Activated CD4-positive, CD25-positive, alpha-beta regulatory T cell treated with anti-CD3 and anti-CD28 coated beads, Interleukin-2, amount 50 U/mL, for 16 hours (primary cell): ENCODE measurements around the gene EFCAB5.
"Not testable (repeated sequence)": the region's sequence is repeated elsewhere in the genome, so short reads cannot be mapped to it uniquely, and the experiment has no call there.

Experiments
- DNase-seq: peaks from one replicate; pipeline ENCODE4 v3.0.0-alpha.2; 2020; ENCODE audit warnings: low read depth, low spot score

The EFCAB5 gene

DNA sequence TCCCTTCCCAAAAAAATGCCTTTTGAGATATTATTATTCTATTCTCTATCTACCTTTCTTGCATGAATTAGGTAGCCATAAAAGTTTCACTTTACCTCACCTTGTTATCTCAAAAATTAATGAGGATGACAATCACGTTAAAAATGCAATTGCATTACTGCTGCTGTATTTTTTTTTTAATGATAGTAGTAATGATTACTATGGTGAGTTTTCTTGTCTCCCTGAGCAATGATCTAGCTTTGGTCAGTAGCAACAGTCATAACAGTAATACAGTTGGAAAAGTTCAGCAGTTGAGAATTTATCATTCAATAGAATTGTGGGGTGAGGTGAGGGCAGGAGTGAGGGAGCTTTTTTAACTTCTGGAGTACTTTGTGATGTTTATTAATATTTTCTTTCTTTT is at the start of gene EFCAB5:
Gene EFCAB5, plus strand, starts transcription at position 301 of the 400 bp plus-strand sequence. CDS start 163 bp downstream, outside the sequence.
- no peak for DNase-seq

DNA sequence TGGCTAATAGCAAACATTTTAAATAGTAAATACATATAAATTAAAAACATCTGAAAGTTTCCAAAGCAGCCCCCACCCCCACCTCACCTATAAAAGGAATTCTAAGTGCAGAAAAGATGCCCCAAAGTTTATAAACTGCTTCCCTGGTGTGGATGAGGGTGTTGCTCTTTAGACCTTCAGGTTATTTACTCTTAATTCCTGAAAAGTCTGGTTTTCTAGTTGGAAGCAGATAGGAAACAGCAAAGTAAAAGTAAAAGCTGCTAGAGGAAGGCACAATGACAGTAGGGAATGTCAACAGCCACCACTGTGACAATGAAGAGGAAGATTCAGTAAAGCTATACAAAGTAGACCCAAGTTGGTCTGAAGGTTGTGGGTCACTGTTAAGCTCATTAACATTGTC is 49.2 kb upstream of the EFCAB5 start:
- no peak for DNase-seq

DNA sequence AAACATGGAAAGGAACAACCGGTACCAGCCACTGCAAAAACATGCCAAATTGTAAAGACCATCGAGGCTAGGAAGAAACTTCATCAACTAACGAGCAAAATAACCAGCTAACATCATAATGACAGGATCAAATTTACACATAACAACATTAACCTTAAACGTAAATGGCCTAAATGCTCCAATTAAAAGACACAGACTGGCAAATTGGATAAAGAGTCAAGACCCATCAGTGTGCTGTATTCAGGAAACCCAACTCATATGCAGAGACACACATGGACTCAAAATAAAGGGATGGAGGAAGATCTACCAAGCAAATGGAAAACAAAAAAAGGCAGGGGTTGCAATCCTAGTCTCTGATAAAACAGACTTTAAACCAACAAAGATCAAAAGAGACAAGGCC is 44.3 kb upstream of the EFCAB5 start:
- not testable (repeated sequence) for DNase-seq

DNA sequence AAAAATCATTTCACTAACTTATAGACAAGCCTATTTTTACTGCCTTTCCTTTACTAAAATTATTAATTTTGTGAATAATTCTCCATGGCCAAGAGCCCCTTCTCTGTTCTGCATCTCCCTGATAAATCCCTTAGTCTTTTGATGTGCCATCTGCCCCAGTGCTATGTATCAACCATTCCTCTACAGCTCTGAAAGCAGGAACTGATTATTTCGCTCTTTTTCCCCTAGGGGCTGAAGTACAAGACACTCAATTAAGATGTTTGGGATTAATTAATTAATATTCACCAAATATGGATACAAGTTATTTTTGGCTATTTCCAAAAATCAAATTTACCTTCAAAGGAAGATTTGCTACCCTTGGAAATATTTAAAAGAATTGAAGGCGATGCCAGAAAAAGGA is 38.0 kb upstream of the EFCAB5 start:
- DNase-seq: no peak

DNA sequence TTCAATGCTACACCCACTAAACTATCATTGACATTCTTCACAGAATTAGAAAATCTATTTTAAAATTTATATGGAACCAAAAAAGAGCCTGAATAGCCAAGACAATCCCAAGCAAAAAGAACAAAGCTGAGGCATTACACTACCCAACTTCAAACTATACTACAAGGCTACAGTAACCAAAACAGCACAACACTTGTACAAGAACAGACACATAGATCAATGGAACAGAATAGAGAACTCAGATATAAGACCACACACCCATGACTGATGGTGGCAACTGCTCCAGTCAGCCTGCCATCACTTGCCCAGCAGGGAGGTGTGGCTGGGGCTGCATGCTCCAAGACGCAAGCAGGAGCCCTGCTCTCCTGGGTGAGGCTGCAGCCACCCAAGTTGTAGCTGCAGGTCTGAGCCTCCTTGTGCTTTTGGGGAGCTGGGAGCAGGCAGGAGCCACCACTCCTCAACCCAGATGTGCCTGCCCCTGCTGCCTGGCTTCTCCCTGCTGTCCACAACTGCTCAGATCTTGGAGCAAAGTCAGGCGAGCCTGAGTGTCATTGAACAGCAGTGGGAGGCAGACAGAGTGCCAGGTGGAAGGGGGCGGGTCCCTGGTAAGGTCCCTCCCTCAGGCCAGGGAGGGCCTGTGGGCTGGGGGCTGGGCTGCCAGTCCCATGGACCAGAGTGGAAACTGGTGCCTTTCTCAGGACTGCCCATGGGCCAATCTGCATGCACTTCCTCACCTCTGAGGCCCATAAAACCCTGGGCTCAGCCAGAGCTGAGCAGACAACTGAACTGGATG is 36.2 kb upstream of the EFCAB5 start:
- no peak for DNase-seq

DNA sequence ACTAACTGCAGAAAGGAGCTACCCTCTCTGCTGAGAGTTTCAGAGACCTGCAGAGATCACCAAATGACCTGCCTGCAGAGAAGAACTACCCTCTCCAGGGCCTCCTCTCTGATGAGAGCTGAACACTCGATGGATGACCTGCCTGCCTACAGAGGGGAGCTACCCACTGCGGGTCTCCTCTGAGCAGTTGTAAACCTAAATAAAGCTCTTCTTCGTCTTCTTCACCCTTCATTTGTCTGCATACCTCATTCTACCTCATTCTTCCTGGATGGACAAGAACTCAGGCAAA is 35.6 kb upstream of the EFCAB5 start:
- DNase-seq: no peak

DNA sequence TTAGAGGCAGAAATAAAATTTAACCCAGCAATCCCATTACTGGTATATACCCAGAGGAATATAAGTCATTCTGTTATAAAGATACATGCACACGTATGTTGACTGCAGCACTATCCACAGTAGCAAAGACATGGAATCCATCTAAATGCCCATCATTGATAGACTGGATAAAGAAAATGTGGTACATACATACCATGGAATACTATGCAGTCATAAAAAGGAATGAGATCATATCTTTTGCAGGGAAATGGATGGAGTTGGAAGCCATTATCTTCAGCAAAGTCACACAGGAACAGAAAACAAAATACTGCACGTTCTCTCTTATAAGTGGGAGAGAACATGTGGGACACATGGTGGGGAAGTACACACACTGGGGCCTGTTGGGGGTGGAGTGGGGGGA is 34.5 kb upstream of the EFCAB5 start:
- DNase-seq: no peak

DNA sequence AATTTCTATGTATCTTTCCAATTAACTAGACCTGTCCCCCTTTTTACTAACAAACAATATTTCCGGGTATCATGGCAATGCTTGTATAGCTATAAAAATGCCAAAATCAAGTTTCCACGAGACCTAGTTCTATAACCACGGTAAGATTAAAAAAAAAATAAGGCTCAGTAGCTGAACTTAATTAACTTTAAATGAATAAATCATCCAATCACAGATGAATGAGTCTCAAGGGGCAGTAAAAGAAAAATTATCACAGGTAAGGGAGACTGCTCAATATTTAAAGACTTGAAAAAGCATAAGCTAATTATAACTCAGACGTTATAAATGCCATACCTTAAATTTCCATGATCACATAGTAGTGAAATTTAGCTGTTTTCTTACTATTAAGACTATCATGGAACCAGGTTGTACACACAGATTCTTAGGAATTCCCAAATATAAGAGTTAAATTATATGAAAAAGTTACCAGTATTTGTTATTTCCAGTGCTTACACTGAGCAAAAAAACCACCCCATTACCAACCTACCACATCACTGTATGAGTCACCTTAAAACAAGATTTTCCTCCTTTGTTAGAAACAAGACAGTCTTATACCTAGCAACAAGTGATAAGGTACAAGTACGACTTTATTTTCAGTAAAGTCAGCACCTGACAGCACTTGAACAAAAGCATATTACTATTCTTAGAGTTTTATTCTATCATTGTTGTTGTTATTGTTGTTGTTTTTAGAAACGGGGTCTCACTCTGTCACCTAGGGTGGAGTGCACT is 32.0 kb upstream of the EFCAB5 start:
- no peak for DNase-seq

DNA sequence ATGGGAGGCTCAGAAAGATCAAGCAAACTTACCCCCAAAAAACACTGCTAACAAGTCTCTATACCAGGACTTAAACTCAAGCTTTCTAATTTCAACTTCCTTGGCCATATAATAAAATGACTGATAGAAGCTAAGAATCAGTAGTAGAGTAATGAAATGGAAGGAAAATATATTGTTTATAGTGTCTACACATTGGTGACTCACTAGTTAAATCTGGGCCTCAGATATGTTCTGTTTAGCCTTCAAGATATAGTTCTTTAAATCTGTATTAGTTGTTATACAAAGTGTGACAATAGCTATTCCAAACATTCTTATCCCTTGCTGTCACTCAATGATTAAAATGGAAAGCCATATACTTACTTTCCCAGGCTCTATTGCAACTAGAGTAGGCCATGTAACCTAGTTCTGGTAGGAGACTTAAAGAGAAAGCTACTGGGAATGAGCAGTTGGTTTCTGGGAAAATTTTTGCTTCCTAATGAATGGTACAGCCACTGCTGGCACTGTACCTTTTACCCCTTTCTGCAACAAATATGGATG is 29.7 kb upstream of the EFCAB5 start:
- DNase-seq: no peak

DNA sequence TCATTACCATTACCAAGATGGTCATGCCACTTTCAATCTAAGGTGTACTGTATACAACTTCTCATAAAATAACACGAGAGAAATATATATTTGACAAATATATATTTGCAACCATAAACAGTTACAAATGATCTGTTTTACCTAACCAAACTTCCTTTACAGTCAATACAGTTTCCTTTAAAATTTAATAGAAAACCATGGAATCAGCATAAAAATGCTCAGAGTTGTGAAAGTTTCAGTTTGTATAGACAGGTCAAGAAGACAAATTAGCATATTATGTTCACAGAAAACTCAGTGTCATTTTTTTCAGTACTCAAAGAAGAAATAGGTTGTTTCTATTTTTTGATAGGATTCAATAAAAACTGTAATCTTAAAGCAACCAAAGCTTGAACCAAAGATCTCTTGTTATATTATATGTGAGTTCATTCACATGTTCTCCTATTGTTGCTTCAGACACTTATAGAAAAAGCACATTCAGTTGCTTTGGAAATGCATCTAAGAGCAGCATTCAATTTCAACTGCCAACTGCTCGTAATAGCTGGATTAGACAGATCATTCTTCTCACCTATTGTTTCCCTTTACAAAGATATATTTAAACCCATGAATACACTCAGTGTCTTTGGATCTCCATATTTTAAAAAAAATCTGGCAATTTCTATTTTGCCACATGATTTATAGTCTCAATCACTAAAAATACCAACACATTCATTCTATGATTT is 26.5 kb upstream of the EFCAB5 start:
- no peak for DNase-seq

DNA sequence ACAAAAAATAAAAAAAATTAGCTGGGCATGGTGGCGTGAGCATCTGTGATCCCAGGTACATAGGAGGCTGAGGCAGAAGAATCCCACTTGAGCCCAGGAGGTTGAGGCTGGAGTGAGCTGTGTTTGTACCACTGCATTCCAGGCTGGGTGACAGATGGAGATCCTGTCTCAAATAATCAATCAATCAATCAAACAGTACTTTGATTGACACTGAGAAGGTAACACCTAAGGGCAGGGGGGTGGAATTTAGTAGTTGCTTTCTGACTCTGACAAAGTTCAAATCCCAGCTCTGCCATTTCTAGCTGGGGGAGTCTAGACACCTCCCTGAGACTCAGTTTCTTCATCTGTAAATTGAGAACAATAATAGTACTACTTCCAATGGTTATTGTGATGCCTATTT is 23.4 kb upstream of the EFCAB5 start:
- DNase-seq: no peak

DNA sequence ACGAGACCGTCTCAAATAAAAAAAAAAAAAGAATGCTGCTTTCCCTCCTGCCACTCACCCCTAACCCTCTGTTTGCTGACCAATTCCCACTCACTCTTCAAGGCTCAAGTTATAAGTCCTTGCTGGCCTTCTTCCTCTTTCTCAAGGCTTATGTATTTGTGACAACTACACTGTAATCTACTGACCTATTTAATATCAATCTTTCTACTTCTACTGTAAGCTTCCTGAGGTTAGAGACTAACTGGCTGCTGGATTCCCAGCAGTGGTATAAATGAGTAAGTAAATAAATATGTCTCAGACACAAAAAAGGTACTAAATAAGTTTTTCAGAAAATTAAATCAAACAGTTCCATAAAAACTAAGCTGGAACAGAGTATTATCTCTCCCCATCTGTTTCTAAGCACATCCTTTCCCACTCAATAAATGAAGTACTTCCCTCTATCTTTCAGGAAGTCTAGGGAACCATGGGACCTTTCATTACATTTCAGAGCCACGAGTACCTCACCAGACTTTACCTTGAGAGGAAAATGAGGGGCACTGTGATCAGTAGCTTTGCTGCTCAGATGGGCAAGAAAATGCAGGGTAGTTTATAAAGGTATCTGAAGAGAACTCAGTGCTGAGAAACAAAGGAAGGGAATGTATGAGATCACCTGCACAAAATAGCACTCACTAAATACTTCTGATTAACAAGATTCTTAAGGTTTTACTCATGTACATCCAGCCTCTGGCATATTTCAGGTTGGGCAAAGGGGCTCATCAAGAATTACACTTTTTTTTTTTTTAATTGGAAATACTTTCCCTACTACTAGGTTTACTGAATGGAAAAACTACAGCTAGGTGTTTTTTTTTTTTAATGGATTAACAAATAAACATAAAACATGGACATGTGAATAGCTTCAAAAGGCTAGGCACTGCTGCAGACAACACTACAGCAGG is 22.2 kb upstream of the EFCAB5 start:
- no peak for DNase-seq

DNA sequence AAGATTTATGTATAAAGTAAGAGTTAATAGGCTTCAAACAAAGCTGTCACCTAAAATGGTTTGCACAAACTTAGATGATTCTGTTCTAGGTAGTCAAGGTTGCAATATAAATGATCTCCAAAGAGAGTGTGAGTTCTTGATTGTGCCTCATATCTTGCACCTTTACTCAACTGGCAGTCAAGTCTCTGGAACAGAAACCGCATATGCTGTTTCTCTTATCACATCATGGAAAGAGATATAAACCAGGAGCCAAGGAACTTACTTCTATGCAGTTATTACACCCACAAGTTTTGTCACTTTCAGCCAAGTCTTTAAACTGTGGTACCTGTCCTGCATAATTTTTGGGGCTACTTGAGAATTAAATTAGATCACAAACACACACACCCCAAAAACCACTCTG is 16.6 kb upstream of the EFCAB5 start:
- DNase-seq: no peak

DNA sequence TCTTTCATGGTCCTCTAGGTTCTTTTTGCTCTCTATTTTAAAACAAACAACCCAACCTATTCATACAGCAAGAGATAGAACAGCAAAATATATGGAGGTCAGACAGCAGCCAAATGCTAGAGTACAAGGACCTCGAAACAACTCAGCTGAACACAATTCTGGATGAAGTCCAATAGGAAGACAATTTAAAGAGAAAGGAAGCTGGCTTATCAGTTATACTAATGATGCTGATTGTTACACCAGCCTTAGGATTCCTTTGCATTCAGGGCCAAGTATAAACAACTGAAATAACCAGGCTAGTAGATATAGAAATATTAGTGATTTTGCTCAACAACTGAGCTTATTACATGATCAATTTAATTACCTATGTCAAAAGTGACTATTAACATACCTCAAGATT is 13.9 kb upstream of the EFCAB5 start:
- DNase-seq: no peak

DNA sequence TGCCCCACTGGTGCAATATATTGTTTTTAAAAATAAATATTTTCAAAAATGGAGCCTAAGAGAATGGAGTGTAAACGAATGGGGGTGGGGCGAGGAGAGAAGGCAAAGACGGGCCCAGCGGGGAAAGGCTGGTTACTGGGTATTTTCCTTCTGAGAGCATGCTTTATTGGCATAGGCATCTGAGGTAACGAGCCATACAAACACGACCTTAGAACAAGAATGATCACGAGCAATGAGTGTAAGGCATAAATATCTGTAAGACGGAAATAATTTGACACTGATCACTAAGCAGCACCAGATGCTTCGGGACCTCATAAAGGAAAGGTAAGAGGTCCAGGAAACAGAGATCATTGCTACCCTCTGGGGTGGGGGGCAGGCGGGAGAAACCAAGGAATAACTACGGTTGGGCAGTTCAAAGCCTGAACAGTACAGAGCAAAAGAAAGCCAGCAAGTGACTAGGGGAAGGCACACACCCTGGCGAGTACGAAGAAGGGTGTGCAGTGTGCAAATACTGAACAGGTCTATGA is 12.4 kb upstream of the EFCAB5 start:
- DNase-seq: no peak

DNA sequence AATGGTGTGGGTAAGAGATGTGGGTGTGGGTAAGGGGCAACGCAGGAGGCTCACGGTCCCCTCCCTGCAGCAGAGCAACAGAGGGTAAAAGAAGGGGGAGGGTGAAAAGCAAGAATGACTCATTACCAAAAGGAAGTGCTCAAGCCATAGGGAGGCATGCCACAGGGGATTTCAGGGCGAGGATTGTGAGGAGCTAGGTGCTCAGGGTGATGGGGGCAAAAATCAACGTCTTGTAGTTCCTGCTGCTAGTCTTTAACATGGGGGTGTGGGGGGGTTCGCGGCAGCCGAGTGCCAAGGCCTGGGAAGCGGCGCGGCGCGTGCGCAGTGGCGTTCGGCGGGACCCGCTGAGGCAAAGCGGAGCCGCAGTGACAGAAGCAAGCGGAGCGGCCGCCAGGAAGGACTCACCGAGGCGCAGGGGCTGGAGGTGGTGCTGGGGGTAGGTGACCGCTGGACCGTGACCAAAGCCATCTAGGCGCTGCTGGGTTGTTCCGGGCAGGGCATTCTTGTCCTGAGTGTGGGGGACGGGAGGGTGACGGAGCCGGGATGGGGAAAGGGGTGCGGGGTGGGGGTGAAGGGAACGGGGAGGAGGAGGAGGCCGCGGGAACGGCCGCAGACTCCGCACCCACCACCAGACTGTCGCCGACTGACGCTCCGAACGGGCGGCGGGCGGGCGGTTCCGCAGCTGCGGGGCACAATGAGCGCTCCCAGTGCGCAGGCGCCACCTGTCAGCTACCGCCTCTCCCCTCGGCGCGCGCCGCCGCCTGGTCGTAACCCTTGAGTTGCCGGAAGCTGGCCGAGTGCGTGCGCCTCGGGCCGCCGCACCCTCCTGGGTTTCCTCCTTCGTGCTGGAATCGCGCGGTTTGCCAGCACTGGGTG is 11.7 kb upstream of the EFCAB5 start, which contains the start of gene SSH2:
Gene SSH2, minus strand, starts transcription at position 696 of the 876 bp plus-strand sequence. Its CDS starts 228 bp downstream, at position 468.
- peak; percentile 79 for DNase-seq

DNA sequence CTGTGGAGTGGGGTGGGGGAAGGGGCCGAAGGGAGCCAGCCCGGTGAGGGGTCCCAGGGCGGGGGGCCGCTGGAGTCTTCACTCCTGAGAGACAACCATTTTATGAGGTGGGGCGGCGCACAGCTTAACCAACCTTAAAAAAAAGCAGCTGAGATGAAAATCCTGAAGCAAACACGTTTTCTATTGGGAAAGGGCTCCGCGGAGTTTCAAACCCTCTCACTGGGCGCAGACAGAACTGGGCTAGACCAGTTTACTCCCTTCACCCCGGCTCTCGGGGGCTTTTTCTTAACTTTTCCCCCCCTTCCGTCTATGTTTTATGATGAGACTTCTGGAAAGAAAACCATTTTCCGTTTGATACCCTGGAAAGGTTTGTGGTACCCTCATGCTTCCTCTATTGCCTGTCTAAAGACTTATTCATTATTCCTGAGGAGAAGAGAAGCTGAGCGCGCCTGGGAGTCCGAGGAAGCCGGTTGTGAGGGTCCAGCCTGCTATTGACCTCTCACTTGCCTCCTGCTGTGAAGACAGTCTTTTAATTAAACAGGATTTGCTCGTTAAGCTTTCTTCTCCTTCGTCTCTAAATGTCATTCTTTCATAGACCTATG is 10.9 kb upstream of the EFCAB5 start:
- no peak for DNase-seq

DNA sequence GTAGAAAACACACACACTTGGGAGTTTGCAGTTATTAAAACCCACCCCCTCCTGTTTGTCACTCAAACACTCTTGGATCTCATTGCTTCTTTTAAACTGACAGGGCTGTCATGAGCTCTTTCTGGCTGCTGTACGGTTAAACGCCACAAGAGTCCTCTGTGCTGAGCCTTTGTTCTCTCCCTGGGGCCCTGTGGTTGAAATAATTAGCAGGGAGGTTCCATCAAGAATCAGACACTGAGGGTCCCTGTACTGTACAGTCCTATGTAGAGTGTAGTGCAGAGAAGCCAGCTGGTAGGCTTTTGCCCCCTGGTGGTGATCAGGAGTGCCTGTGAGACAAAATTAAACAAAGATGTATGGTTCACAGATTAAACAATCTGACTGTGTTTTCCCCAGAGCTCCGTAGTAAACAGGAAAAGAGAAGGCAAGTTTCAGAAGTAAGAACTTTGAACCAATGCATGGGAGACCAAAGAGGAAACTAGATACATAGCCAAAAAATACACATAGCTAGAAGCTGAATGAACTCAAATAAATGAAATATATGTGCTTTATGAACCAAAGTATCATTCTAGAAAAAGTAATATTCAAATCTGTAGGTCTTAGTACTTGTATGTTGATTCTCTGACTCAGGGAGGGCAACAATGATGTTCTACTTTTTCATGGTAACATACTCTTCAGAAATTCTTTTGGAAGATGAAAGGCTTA is 10.1 kb upstream of the EFCAB5 start:
- DNase-seq: peak; percentile 54

DNA sequence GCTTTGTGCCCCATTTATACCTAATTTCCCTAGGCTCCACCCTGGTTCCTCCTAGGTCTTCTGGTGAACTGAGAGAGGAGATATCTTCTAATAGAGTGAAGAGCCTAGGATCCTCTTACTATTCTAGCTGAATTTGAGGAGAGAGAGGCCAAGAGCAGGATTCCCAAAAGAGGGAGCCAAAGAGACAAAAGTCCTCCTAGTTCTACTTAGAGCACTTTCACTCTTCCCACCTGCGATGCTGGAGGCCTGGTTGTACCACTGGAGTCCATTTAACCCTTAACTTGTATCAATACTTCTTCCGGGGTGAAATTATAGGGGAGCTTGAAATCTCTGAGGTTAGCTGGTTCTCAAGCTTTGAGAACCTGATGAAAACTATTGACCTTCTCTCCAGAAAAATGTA is 8.1 kb upstream of the EFCAB5 start:
- DNase-seq: no peak
